Testis (tissue), 3 donors: ENCODE results near the gene RGS3. TPM values are rescaled to one million over a fixed set of nuclear protein-coding genes. Genes with fewer than 3 reads are reported as not detected.
"Not testable (repeated sequence)": the region's sequence is repeated elsewhere in the genome, so short reads cannot be mapped to it uniquely, and the experiment has no call there.

Experiments used
- DNase-seq: peaks from one replicate; pipeline ENCODE4 v3.0.0-alpha.2; 2019
- H3K27ac ChIP-seq, 2 donors: fragments of 200-600 bp; sonication (generic); one replicate each; pipeline ENCODE4 v1.5.1; 2019
- H3K27me3 ChIP-seq: fragments of 200-600 bp; sonication (generic); one replicate; pipeline ENCODE4 v1.5.1; 2019
- H3K36me3 ChIP-seq: fragments of 200-600 bp; sonication (generic); one replicate; pipeline ENCODE4 v1.5.1; 2017; ENCODE audit warnings: low read depth; ENCODE audit errors: missing control alignments
- H3K4me1 ChIP-seq: fragments of 200-600 bp; sonication (generic); one replicate; pipeline ENCODE4 v1.5.1; 2019
- H3K4me3 ChIP-seq, 2 donors: fragments of 200-600 bp; sonication (generic); one replicate each; pipeline ENCODE4 v1.5.1; 2017 to 2019
- H3K9me3 ChIP-seq: fragments of 200-600 bp; sonication (generic); one replicate; pipeline ENCODE4 v1.5.1; 2017
- CTCF ChIP-seq, 3 experiments: fragments of 450-650 bp in 2 of 3; fragments of 200-600 bp in 1 of 3; sonication (generic) in 1 of 3; IDR thresholded peaks; one replicate each; pipeline ENCODE4 v1.5.1; 2016 to 2019; ENCODE audit warnings: antibody characterized with exemption in 3 of 3, mild to moderate bottlenecking in 2 of 3, moderate library complexity in 1 of 3
- POLR2A ChIP-seq: fragments of 450-650 bp; IDR thresholded peaks from one replicate; pipeline ENCODE4 v1.6.1; 2017; ENCODE audit warnings: antibody characterized with exemption, mild to moderate bottlenecking, moderate library complexity
- WGBS, 2 donors: methylation state at CpG; one replicate each; pipeline ENCODE4 v1.1.5; 2018; 5-methylcytosine and 5-hydroxymethylcytosine counted together
- intact Hi-C: fragments of 100-400 bp; cut with DNase I; formaldehyde crosslinking; loops from one replicate; pipeline ENCODE4 v1.15.1; 2023; ENCODE audit warnings: low total_unique reads
- polyA plus RNA-seq: library from polyadenylated mRNA; stranded (reverse); fragments of 350-450 nt; fragmentation: Illumina TruSeq; extraction: RNeasy Lipid Tissue Mini Kit (QIAGEN cat#74804); gene quantifications from one replicate; pipeline ENCODE4 v1.2.3, GENCODE V29; 2014; ENCODE audit warnings: low read depth, low replicate concordance; ENCODE audit not compliant: insufficient read depth
- total RNA-seq, 2 donors: library from RNA; depleted of rRNA; stranded (reverse); fragments of >200 nt; gene quantifications; one replicate each; pipeline ENCODE4 v1.2.3, GENCODE V29; 2016

The RGS3 gene
- total and polyA plus RNA-seq, 3 donors from 2014 or later, result 84.8 to 125 (median 119) TPM

- H3K36me3 ChIP-seq, result no peaks in the 10 kb centered on the region
- TF ChIP-seq POLR2A (no peak), CTCF (IDR thresholded peaks at IDR 0.05) (no peak)
- intact Hi-C loops, result no loop called here
These were observed 26.6 kb upstream of the RGS3 start for GRCh38 chr9:113436728-113437515.

GRCh38 chr9:113437716-113438115 lies 25.8 kb upstream of the RGS3 start:
- H3K4me3 ChIP-seq, DNase-seq, intact Hi-C loops, H3K4me1 ChIP-seq, H3K36me3 ChIP-seq, H3K9me3 ChIP-seq, H3K27me3 ChIP-seq, H3K27ac ChIP-seq: not testable (repeated sequence)
- WGBS, 2 donors, result 94 to 100% methylated on average over 1 of the region's 1 CpG

More at GRCh38 chr9:113436728-113437515, 26.6 kb upstream of the RGS3 start:
- WGBS, 2 donors, result 70 to 72% methylated on average over 4 of the region's 4 CpGs
- Histone ChIP-seq H3K4me1 (no peaks in the 10 kb centered on the region), H3K4me3 (no peak overlapping the region), H3K27ac (no peak overlapping the region), H3K27me3 (no peaks in the 10 kb centered on the region), H3K9me3 (no peaks in the 10 kb centered on the region)
- no peak for DNase-seq

GRCh38 chr9:113444736-113445135 lies 18.8 kb upstream of the RGS3 start:
- DNase-seq, result no peak
- WGBS, 2 donors, result 87 to 96% methylated on average over 2 of the region's 2 CpGs
- no peaks in the 10 kb centered on the region for H3K27me3 ChIP-seq
- H3K9me3 ChIP-seq, result no peaks in the 10 kb centered on the region
- TF ChIP-seq CTCF (IDR thresholded peaks at IDR 0.05) (no peak), POLR2A (no peak)
- H3K4me1 ChIP-seq, result peaks cover 3% of the 10 kb centered on the region
- H3K36me3 ChIP-seq, result no peaks in the 10 kb centered on the region
- no peak overlapping the region for H3K4me3 ChIP-seq
- intact Hi-C loops, result loop anchor here (5.0 to 10.0 kb wide), 2 partner anchors 143 to 210 kb away; no protein-coding TSS in a partner anchor
- H3K27ac ChIP-seq, result no peak overlapping the region

GRCh38 chr9:113446323-113446740 lies 17.2 kb upstream of the RGS3 start:
- DNase-seq, result peak; percentile 41
- no peak overlapping the region for H3K27ac ChIP-seq
- TF ChIP-seq CTCF (IDR thresholded peaks at IDR 0.05) (peak; percentile 51 to 69 (median 66)), POLR2A (no peak)
- WGBS, 2 donors, result 55 to 63% methylated on average over 3 of the region's 3 CpGs
- H3K4me1 ChIP-seq, result peaks cover 3% of the 10 kb centered on the region
- no peaks in the 10 kb centered on the region for H3K36me3 ChIP-seq
- no peaks in the 10 kb centered on the region for H3K27me3 ChIP-seq
- intact Hi-C loops, result loop anchor here (5.0 to 10.0 kb wide), 2 partner anchors 141 to 208 kb away; no protein-coding TSS in a partner anchor
- H3K9me3 ChIP-seq, result no peaks in the 10 kb centered on the region
- no peak overlapping the region for H3K4me3 ChIP-seq

- intact Hi-C loops, result loop anchor here (5.0 to 10.0 kb wide), 2 partner anchors 138 to 205 kb away; no protein-coding TSS in a partner anchor
- no peak for TF ChIP-seq POLR2A
- no peak for TF ChIP-seq CTCF (IDR thresholded peaks at IDR 0.05)
- H3K27me3 ChIP-seq, result no peaks in the 10 kb centered on the region
- DNase-seq, result no peak
- no peak overlapping the region for H3K4me3 ChIP-seq
- H3K9me3 ChIP-seq, result no peaks in the 10 kb centered on the region
- peaks cover 13% of the 10 kb centered on the region for H3K4me1 ChIP-seq
- no peak overlapping the region for H3K27ac ChIP-seq
- no peaks in the 10 kb centered on the region for H3K36me3 ChIP-seq
- WGBS, 2 donors, result 55 to 63% methylated on average over 2 of the region's 2 CpGs
These were observed 14.2 kb upstream of the RGS3 start for GRCh38 chr9:113449376-113449775.
